ENCODE results near the gene TMEM52B.
"Not testable (repeated sequence)": the region's sequence is repeated elsewhere in the genome, so short reads cannot be mapped to it uniquely, and the experiment has no call there.

TMEM52B gene

GRCh38 chr12:10211940-10212738 lies 33.3 kb downstream of the TMEM52B start:
- peak; percentile 65 for DNase-seq

DNA sequence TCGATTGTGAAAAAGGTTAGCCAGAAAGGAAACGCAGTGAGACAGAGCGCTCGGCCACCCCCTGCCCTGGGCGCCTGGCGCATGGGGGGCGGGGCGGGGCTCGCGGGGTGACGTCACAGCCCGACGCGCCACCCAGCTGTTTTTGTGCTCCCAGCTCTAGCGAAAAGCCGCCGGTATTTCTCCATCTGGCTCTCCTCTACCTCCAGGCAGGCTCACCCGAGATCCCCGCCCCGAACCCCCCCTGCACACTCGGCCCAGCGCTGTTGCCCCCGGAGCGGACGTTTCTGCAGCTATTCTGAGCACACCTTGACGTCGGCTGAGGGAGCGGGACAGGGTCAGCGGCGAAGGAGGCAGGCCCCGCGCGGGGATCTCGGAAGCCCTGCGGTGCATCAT lies 33.9 kb downstream of the TMEM52B start, which contains the start of gene GABARAPL1:
GABARAPL1 (plus strand) TSS at position 139 of the 393 bp plus-strand sequence; CDS start at position 392, 253 bp downstream.
- peak; percentile 65 for DNase-seq

GRCh38 chr12:10213168-10214135 lies 34.6 kb downstream of the TMEM52B start:
- peak; percentile 33 for DNase-seq

- DNase-seq: no peak
Measured at GRCh38 chr12:10214136-10214894, 35.5 kb downstream of the TMEM52B start.

- DNase-seq: no peak
Measured at GRCh38 chr12:10214895-10215267, 36.0 kb downstream of the TMEM52B start.

DNA sequence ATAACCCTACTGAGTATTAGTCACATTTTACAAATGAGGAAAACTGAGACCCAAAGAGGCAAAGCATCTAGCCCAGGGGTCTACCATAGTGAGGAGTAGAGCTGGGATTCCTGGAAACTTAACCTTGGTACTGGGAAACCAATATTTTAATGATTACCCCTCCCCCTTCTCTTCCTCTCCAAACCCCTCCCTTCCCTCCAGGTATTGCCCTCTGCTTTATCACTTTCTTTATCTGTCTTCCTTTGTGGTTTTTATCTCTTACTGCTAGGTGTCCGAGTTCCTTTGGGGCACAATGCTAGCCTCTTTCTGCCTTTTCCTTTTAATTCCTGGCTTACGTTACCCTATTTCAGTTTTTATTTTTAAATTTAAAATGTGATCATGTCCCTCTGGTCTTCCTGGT lies 36.6 kb downstream of the TMEM52B start:
- DNase-seq: no peak

GRCh38 chr12:10215946-10216345 lies 37.1 kb downstream of the TMEM52B start:
- DNase-seq: not testable (repeated sequence)

DNA sequence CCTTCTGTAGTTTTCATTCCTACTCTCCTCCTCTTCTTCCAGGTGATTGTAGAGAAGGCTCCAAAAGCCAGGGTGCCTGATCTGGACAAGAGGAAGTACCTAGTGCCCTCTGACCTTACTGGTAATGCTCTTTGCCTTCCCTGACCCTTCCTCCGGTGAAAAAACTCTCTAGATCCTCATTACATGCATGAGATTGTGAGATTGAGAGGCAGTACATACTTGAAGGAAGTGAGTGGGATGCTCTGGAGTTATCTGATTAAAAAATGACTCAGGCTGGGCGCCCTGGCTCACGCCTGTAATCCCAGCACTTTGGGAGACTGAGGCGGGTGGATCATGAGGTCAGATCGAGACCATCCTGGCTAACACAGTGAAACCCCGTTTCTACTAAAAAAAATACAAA lies 39.2 kb downstream of the TMEM52B start:
- no peak for DNase-seq

DNA sequence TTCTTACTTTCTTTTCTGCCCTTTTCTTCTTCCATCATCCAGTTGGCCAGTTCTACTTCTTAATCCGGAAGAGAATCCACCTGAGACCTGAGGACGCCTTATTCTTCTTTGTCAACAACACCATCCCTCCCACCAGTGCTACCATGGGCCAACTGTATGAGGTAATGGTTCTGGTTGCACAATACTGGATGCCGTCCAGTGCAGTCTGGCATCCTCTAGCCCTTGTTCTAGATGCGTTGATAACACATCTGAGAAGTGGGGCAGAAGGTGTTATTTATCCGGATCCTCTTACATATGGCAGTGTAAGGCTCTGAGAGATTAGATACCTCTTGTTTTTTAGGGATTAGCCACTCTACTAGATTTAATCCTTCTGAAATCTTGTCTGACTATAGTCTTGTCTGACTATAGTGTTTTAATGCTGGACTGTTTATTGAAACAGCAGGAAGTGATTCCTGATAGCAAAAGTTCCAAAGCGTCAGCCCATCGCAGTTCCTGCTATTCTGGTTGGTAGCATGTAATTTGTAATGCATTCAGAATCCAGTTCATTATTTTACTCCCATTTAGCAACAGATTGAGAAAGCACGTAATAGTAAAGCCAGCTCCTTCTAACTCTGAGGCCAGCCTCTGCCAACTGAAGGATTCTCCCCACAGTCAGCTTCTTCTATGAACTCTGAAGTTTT lies 41.7 kb downstream of the TMEM52B start:
- no peak for DNase-seq

DNA sequence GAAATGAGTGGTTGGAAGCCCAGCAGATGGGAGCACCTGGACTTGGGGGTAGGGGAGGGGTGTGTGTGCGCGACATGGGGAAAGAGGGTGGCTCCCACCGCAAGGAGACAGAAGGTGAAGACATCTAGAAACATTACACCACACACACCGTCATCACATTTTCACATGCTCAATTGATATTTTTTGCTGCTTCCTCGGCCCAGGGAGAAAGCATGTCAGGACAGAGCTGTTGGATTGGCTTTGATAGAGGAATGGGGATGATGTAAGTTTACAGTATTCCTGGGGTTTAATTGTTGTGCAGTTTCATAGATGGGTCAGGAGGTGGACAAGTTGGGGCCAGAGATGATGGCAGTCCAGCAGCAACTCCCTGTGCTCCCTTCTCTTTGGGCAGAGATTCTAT lies 43.0 kb downstream of the TMEM52B start:
- no peak for DNase-seq

GRCh38 chr12:10223208-10223607 lies 44.4 kb downstream of the TMEM52B start:
- DNase-seq: no peak

- not testable (repeated sequence) for DNase-seq
Measured at GRCh38 chr12:10225426-10225825, 46.6 kb downstream of the TMEM52B start.

DNA sequence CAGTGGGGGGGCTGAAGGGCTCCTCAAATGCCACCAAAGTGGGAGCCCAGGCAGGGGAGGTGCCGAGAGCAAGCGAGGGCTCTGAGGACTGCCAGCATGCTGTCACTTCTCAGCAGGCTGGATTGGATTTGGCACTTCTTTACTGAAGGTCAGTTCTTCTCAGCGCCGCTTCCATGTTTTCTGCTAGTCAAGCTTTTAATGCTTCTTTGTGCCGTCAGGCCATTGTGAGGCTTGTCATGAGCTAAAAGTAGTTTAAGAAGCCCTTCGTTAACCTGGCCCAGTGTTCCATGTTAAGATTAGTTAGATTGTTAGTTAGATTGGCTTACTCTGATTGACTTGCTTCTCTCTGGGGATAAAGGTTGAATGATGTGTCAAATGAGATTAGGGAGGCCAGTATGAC lies 47.3 kb downstream of the TMEM52B start:
- no peak for DNase-seq

- no peak for DNase-seq
Measured at GRCh38 chr12:10226731-10227130, 47.9 kb downstream of the TMEM52B start.

- DNase-seq: no peak
Measured at GRCh38 chr12:10227648-10228047, 48.8 kb downstream of the TMEM52B start.

- no peak for DNase-seq
Measured at GRCh38 chr12:10234562-10234961, 55.7 kb downstream of the TMEM52B start.

DNA sequence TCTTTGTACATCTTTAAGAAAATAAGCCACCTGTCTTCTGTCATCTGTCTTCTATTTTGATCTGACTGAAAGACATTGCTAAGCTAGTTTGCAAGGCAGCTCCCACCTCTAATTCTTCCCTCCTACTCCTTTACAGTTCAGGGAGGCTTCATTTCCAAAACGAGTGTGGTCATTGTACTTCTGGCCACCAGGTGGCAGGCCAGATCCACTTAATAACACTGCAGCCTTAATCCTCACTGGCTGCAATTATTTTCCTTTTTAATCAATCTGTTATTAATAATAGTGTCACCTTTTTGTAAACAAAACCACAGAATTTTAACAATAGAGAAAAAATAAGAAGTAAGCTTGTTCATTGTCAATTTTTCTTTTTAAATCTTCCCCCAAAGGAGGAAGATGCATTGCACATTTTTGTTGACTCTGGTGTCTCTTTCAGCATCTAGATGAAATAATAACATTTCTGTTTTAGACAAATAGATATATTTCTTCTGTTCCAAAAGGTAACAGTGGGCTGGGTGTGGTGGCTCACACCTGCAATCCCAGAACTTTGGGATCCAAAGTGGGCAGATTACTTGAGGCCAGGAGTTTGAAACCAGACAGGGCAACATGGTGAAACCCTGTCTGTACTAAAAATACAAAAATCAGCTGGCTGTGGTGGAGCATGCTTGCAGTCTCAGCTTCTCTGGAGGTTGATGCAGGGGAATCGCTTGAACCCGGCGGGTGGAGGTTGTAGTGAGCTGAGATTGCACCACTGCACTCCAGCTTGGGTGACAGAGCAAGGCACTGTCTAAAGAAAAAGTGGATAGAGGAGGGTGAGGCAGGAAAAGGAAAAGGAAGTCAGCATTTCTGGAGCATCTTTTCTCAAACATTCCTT lies 57.2 kb downstream of the TMEM52B start:
- DNase-seq: peak; percentile 15

DNA sequence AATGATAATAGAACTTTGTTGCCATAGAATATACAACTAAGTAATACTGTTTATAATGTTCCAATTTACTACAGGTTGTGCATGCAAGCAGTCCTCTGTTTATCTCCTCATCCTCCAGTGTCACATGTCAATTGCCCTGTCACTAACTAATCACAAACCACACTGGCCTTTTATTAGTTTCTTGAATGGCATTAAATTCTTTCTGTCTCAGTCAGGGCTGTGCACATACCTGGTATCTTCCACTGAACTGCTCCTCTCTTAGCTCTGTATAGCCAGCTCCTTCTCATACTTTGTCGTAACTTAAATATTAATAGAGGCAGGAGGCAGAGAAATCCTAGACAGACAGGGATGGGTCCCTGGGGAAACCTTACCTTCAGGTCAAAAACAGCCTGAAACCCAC lies 57.9 kb downstream of the TMEM52B start:
- no peak for DNase-seq

- DNase-seq: no peak
Measured at GRCh38 chr12:10238526-10238925, 59.7 kb downstream of the TMEM52B start.

DNA sequence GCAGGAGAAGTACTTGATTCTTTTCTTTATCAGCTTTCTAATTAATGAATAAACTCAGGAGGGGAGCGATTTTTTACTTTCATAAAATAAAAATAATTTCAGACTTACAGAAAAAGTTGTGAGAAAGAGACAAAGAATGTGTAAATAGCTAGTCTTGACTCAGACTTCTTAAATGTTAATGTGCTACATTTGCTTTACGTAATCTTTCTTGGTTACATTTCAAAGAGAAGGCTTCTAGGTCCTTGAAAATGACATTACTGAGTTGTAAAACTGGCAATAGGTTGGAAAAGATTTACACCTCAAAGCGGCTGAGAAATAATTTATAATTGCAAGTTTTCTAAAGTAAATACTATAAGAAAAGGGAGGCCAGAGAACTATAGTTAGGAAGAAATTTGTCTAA lies 62.5 kb downstream of the TMEM52B start:
- DNase-seq: no peak
